DLD1 (cell line): ENCODE data around the gene SACM1L.

ENCODE experiments used
- in situ Hi-C: cut with HindIII; loops from 2 replicates; pipeline ENCODE4 v1.10.0; 2017; ENCODE audit warnings: low sequenced_read_pairs

Gene SACM1L

GRCh38 chr3:45762647-45763302, 73.6 kb downstream of the SACM1L start:
- in situ Hi-C loops = no loop called here

- in situ Hi-C loops = no loop called here
These were observed 74.1 kb downstream of the SACM1L start for GRCh38 chr3:45763303-45763675.

GRCh38 chr3:45765266-45765851, 76.2 kb downstream of the SACM1L start:
- in situ Hi-C loops = no loop called here

GRCh38 chr3:45765958-45766357, 76.8 kb downstream of the SACM1L start:
- in situ Hi-C loops = no loop called here

GRCh38 chr3:45771166-45771775, 82.1 kb downstream of the SACM1L start:
- in situ Hi-C loops = loop anchor here (10.0 kb wide), 1 partner anchor 54 kb away; no protein-coding TSS in a partner anchor

- in situ Hi-C loops = loop anchor here (10.0 kb wide), 1 partner anchor 53 kb away; no protein-coding TSS in a partner anchor
These were observed 82.6 kb downstream of the SACM1L start for GRCh38 chr3:45771831-45772230.

GRCh38 chr3:45772341-45773035, 83.3 kb downstream of the SACM1L start:
- in situ Hi-C loops = loop anchor here (10.0 kb wide), 1 partner anchor 52 kb away; no protein-coding TSS in a partner anchor

- in situ Hi-C loops = loop anchor here (10.0 kb wide), 1 partner anchor 52 kb away; no protein-coding TSS in a partner anchor
These were observed 83.9 kb downstream of the SACM1L start for GRCh38 chr3:45773072-45773471.

- in situ Hi-C loops = loop anchor here (10.0 kb wide), 1 partner anchor 51 kb away; no protein-coding TSS in a partner anchor
These were observed 84.7 kb downstream of the SACM1L start for GRCh38 chr3:45773714-45774449.

- in situ Hi-C loops = loop anchor here (10.0 kb wide), 1 partner anchor 50 kb away; no protein-coding TSS in a partner anchor
These were observed 85.7 kb downstream of the SACM1L start for GRCh38 chr3:45774581-45775521.

- in situ Hi-C loops = loop anchor here (10.0 kb wide), 1 partner anchor 49 kb away; no protein-coding TSS in a partner anchor
These were observed 86.5 kb downstream of the SACM1L start for GRCh38 chr3:45775571-45776300.

GRCh38 chr3:45776301-45776595, 87.1 kb downstream of the SACM1L start:
- in situ Hi-C loops = loop anchor here (10.0 kb wide), 1 partner anchor 49 kb away; no protein-coding TSS in a partner anchor

GRCh38 chr3:45776611-45777010, 87.4 kb downstream of the SACM1L start:
- in situ Hi-C loops = loop anchor here (10.0 kb wide), 1 partner anchor 48 kb away; no protein-coding TSS in a partner anchor

- in situ Hi-C loops = loop anchor here (10.0 kb wide), 1 partner anchor 48 kb away; no protein-coding TSS in a partner anchor
These were observed 88.0 kb downstream of the SACM1L start for GRCh38 chr3:45777111-45777745.

- in situ Hi-C loops = loop anchor here (10.0 kb wide), 1 partner anchor 47 kb away; no protein-coding TSS in a partner anchor
These were observed 88.7 kb downstream of the SACM1L start for GRCh38 chr3:45777746-45778386.

GRCh38 chr3:45778761-45779201, 89.6 kb downstream of the SACM1L start:
- in situ Hi-C loops = loop anchor here (10.0 kb wide), 1 partner anchor 46 kb away; no protein-coding TSS in a partner anchor
